HL-60 (cell line): ENCODE results near the gene SLITRK2.

Experiments
- DNase-seq, 2 experiments: peaks; one replicate each; pipeline ENCODE4 v3.0.0-alpha.2; 2010 to 2020; ENCODE audit warnings: low read depth in 1 of 2, low spot score in 1 of 2
- H3K27ac ChIP-seq: fragments of 250-450 bp; sonication (Bioruptor Pico); replicated peaks from 2 replicates; pipeline ENCODE4 v1.5.1; 2020; ENCODE audit warnings: mild to moderate bottlenecking, moderate library complexity
- H3K27me3 ChIP-seq: fragments of 250-450 bp; sonication (Bioruptor Pico); 2 replicates; pipeline ENCODE4 v1.5.1; 2021; ENCODE audit warnings: mild to moderate bottlenecking, moderate library complexity; ENCODE audit not compliant: insufficient read depth, poor library complexity, severe bottlenecking
- H3K4me3 ChIP-seq: replicated peaks from 2 replicates; pipeline ENCODE4 v1.5.1; 2011; ENCODE audit warnings: mild to moderate bottlenecking, control low read depth, low read length; ENCODE audit not compliant: insufficient read depth
- GABPA ChIP-seq: IDR thresholded peaks from 2 replicates; pipeline ENCODE4 v1.6.1; 2012; ENCODE audit warnings: low read depth
- POLR2AphosphoS5 ChIP-seq: IDR thresholded peaks from 2 replicates; pipeline ENCODE4 v1.6.1; 2012; ENCODE audit warnings: low read depth
- SPI1 ChIP-seq: IDR thresholded peaks from 2 replicates; pipeline ENCODE4 v1.6.1; 2012; ENCODE audit warnings: low read depth, mild to moderate bottlenecking, borderline replicate concordance
- TF ChIP-seq, protein P1 (sequence below): IDR thresholded peaks from one replicate; pipeline ENCODE4 v1.5.1; 2011; ENCODE audit warnings: low read length, control low read depth, inconsistent platforms; ENCODE audit not compliant: insufficient read depth
- TF ChIP-seq, protein P2 (sequence below): IDR thresholded peaks from 2 replicates; pipeline ENCODE4 v1.6.1; 2012; ENCODE audit warnings: low read depth; ENCODE audit not compliant: insufficient replicate concordance

SLITRK2 gene

DNA sequence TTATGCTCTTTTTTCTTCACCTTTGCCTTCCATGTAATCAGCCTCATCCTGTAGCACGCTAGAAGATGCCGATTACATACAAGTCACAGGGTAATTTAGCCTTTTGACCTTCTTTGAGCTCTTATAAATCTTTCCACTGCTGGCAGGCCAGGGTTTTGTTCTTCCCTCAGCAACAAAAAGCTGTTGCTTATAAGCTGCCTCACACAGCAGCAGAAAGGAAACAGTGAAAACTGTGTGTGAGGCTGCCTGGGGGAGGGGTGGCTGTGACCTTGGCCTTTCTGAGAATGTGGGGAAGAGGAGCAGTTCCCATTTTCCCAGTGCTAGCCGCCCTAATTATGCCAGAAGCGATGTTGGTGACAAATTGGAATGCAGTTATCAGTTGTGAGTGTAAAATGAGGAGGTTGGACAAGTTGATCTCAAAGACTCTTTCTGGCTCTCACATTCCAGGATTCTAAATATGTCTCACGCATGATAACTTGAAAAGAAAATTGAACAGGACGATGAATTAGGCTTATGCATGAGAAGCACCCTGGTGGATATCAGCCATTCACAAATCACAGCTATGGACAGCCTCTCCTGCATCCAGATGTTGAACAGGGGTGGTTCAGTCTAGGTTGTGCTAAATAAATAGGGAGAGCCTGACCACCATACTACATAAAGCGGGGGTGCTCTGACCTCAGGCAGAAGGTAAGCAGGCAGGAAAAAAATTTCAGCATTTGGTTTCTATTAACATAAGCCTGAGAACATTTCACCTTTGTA lies 25.7 kb downstream of the SLITRK2 start:
- Histone ChIP-seq H3K27ac (no peak overlapping the region), H3K4me3 (no peak overlapping the region), H3K27me3 (no peaks in the 10 kb centered on the region)
- DNase-seq = no peak
- TF ChIP-seq GABPA (no peak), SPI1 (no peak), POLR2AphosphoS5 (no peak)
- TF ChIP-seq, protein P1, sequence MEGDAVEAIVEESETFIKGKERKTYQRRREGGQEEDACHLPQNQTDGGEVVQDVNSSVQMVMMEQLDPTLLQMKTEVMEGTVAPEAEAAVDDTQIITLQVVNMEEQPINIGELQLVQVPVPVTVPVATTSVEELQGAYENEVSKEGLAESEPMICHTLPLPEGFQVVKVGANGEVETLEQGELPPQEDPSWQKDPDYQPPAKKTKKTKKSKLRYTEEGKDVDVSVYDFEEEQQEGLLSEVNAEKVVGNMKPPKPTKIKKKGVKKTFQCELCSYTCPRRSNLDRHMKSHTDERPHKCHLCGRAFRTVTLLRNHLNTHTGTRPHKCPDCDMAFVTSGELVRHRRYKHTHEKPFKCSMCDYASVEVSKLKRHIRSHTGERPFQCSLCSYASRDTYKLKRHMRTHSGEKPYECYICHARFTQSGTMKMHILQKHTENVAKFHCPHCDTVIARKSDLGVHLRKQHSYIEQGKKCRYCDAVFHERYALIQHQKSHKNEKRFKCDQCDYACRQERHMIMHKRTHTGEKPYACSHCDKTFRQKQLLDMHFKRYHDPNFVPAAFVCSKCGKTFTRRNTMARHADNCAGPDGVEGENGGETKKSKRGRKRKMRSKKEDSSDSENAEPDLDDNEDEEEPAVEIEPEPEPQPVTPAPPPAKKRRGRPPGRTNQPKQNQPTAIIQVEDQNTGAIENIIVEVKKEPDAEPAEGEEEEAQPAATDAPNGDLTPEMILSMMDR = no peak
- TF ChIP-seq, protein P2, sequence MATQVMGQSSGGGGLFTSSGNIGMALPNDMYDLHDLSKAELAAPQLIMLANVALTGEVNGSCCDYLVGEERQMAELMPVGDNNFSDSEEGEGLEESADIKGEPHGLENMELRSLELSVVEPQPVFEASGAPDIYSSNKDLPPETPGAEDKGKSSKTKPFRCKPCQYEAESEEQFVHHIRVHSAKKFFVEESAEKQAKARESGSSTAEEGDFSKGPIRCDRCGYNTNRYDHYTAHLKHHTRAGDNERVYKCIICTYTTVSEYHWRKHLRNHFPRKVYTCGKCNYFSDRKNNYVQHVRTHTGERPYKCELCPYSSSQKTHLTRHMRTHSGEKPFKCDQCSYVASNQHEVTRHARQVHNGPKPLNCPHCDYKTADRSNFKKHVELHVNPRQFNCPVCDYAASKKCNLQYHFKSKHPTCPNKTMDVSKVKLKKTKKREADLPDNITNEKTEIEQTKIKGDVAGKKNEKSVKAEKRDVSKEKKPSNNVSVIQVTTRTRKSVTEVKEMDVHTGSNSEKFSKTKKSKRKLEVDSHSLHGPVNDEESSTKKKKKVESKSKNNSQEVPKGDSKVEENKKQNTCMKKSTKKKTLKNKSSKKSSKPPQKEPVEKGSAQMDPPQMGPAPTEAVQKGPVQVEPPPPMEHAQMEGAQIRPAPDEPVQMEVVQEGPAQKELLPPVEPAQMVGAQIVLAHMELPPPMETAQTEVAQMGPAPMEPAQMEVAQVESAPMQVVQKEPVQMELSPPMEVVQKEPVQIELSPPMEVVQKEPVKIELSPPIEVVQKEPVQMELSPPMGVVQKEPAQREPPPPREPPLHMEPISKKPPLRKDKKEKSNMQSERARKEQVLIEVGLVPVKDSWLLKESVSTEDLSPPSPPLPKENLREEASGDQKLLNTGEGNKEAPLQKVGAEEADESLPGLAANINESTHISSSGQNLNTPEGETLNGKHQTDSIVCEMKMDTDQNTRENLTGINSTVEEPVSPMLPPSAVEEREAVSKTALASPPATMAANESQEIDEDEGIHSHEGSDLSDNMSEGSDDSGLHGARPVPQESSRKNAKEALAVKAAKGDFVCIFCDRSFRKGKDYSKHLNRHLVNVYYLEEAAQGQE = no peak

DNA sequence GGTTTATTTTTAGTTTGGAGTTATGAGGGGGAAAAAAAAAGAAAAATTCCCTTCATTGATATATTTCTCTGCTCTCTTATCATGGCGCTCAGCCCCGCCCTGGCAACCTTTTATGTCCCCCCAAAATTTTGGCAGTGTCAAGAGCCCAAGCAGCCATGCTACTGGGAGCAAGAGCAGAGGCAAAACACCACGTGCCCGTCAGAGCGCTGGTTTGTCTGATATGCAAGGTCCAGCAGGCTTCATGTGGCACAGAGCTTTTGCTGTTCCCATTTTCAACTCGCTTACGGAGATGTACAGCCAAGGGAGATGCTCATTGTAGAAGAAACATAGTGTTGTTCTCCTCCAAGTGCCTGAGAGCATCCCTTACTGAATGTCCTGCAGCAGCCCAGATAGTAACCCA lies 27.3 kb downstream of the SLITRK2 start:
- no peak for DNase-seq
- Histone ChIP-seq H3K27ac (no peak overlapping the region), H3K27me3 (no peaks in the 10 kb centered on the region), H3K4me3 (no peak overlapping the region)
- no peak for TF ChIP-seq SPI1
- TF ChIP-seq, protein P1 = no peak
- TF ChIP-seq POLR2AphosphoS5 = no peak
- TF ChIP-seq, protein P2 = no peak
- TF ChIP-seq GABPA = no peak

DNA sequence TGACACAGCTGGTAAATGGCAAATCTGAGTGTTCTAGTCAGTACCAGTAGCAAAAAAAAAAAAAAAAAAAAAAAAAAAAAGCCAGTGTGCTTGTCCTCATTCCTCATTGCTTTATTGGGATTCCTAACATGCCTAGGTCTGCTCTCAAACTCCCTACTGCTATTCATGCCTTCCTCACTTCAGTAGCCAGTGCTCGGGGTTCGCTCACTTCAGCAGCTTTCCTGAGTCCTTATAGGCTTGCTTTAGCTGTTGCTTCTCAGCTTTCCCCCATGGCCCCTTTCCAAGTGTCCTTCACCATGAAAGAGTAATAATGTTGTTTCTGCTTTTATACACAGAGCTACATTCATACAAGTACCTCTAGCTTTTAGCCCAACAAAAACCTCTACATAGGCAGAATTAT lies 30.8 kb downstream of the SLITRK2 start:
- Histone ChIP-seq H3K27ac (no peak overlapping the region), H3K27me3 (no peaks in the 10 kb centered on the region), H3K4me3 (no peak overlapping the region)
- TF ChIP-seq GABPA = no peak
- TF ChIP-seq, protein P1 = no peak
- TF ChIP-seq, protein P2 = no peak
- no peak for TF ChIP-seq POLR2AphosphoS5
- no peak for TF ChIP-seq SPI1
- no peak for DNase-seq
